WTC11 (cell line): ENCODE data around the gene ADIPOR1.

Experiments
- ATF2 ChIP-seq: sonication (generic); formaldehyde crosslinking; IDR thresholded peaks from 2 replicates; pipeline ENCODE4 v1.8.1; 2022; ENCODE audit warnings: low read depth, missing genetic modification reagents, borderline replicate concordance
- ESRRA ChIP-seq: sonication (generic); formaldehyde crosslinking; IDR thresholded peaks from 2 replicates; pipeline ENCODE4 v1.8.1; 2022; ENCODE audit warnings: mild to moderate bottlenecking, missing genetic modification reagents, borderline replicate concordance
- NFE2L1 ChIP-seq: sonication (generic); formaldehyde crosslinking; IDR thresholded peaks from 2 replicates; pipeline ENCODE4 v1.8.1; 2023; ENCODE audit warnings: missing genetic modification reagents
- NR2C2 ChIP-seq: sonication (generic); formaldehyde crosslinking; IDR thresholded peaks from 2 replicates; pipeline ENCODE4 v1.8.0; 2022; ENCODE audit warnings: mild to moderate bottlenecking, missing genetic modification reagents
- PRDM15 ChIP-seq: sonication (generic); formaldehyde crosslinking; IDR thresholded peaks from 2 replicates; pipeline ENCODE4 v1.8.0; 2022; ENCODE audit warnings: missing genetic modification reagents
- PRRX2 ChIP-seq: fragments of 250-450 bp; sonication (Bioruptor Pico); IDR thresholded peaks from 2 replicates; pipeline ENCODE4 v1.8.0; 2021; ENCODE audit warnings: mild to moderate bottlenecking
- TCF7 ChIP-seq: sonication (generic); formaldehyde crosslinking; IDR thresholded peaks from 2 replicates; pipeline ENCODE4 v1.8.0; 2022; ENCODE audit warnings: mild to moderate bottlenecking, low read depth, missing genetic modification reagents, moderate library complexity
- ZNF121 ChIP-seq: sonication (generic); formaldehyde crosslinking; IDR thresholded peaks from 2 replicates; pipeline ENCODE4 v1.8.0; 2023; ENCODE audit warnings: missing genetic modification reagents
- ZNF138 ChIP-seq: sonication (generic); formaldehyde crosslinking; conservative IDR thresholded peaks from 2 replicates; pipeline ENCODE4 v1.8.1; 2022; ENCODE audit warnings: mild to moderate bottlenecking, moderate library complexity, missing genetic modification reagents
- TF ChIP-seq, protein P1 (sequence below): sonication (generic); formaldehyde crosslinking; IDR thresholded peaks from 2 replicates; pipeline ENCODE4 v1.8.1; 2022; ENCODE audit warnings: mild to moderate bottlenecking, moderate library complexity, missing genetic modification reagents
- TF ChIP-seq, protein P2 (sequence below): fragments of 200-600 bp; IDR thresholded peaks from 2 replicates; pipeline ENCODE4 v1.8.0; 2022; ENCODE audit warnings: antibody characterized with exemption
- TF ChIP-seq, protein P3 (sequence below): sonication (generic); formaldehyde crosslinking; IDR thresholded peaks from 2 replicates; pipeline ENCODE4 v1.8.0; 2022; ENCODE audit warnings: mild to moderate bottlenecking, missing genetic modification reagents
- TF ChIP-seq, protein P4 (sequence below): sonication (generic); formaldehyde crosslinking; IDR thresholded peaks from 2 replicates; pipeline ENCODE4 v1.8.0; 2022; ENCODE audit warnings: mild to moderate bottlenecking, missing genetic modification reagents

DNA sequence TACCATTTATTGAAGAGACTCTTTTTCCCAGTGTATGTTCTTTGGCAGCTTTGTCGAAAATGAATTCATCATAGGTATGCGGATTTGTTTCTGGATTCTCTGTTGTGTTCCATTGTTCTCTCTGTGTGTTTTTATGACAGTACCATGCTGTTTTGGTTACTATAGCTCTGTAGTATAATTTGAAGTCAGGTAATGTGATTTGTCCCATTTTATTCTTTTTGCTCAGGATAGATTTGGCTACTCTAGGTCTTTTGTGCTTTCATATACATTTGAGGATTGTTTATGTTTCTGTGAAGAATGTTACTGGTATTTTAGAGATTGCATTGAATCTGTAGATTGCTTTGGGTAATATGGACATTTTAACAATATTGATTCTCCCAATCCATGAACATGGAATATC lies 25.6 kb downstream of the ADIPOR1 start:
- TF ChIP-seq, protein P1, sequence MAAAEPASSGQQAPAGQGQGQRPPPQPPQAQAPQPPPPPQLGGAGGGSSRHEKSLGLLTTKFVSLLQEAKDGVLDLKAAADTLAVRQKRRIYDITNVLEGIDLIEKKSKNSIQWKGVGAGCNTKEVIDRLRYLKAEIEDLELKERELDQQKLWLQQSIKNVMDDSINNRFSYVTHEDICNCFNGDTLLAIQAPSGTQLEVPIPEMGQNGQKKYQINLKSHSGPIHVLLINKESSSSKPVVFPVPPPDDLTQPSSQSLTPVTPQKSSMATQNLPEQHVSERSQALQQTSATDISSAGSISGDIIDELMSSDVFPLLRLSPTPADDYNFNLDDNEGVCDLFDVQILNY (CRISPR knock-in tag), result no peak
- TF ChIP-seq, protein P2, sequence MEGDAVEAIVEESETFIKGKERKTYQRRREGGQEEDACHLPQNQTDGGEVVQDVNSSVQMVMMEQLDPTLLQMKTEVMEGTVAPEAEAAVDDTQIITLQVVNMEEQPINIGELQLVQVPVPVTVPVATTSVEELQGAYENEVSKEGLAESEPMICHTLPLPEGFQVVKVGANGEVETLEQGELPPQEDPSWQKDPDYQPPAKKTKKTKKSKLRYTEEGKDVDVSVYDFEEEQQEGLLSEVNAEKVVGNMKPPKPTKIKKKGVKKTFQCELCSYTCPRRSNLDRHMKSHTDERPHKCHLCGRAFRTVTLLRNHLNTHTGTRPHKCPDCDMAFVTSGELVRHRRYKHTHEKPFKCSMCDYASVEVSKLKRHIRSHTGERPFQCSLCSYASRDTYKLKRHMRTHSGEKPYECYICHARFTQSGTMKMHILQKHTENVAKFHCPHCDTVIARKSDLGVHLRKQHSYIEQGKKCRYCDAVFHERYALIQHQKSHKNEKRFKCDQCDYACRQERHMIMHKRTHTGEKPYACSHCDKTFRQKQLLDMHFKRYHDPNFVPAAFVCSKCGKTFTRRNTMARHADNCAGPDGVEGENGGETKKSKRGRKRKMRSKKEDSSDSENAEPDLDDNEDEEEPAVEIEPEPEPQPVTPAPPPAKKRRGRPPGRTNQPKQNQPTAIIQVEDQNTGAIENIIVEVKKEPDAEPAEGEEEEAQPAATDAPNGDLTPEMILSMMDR, result no peak
- TF ChIP-seq ZNF121 (CRISPR knock-in tag) (no peak), NFE2L1 (CRISPR knock-in tag) (no peak), PRRX2 (CRISPR knock-in tag) (no peak), TCF7 (CRISPR knock-in tag) (no peak), PRDM15 (CRISPR knock-in tag) (no peak), ATF2 (no peak), NR2C2 (no peak), ZNF138 (CRISPR knock-in tag) (no peak), ESRRA (CRISPR knock-in tag) (no peak)
- TF ChIP-seq, protein P3, sequence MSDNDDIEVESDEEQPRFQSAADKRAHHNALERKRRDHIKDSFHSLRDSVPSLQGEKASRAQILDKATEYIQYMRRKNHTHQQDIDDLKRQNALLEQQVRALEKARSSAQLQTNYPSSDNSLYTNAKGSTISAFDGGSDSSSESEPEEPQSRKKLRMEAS (CRISPR knock-in tag), result no peak
- TF ChIP-seq, protein P4, sequence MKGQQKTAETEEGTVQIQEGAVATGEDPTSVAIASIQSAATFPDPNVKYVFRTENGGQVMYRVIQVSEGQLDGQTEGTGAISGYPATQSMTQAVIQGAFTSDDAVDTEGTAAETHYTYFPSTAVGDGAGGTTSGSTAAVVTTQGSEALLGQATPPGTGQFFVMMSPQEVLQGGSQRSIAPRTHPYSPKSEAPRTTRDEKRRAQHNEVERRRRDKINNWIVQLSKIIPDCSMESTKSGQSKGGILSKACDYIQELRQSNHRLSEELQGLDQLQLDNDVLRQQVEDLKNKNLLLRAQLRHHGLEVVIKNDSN (CRISPR knock-in tag), result no peak
